ACC112 (cell line): ENCODE measurements around the gene CSNK1G2.

Experiments used
- H2AFZ ChIP-seq: fragments of 200-600 bp; sonication (generic); one replicate; pipeline ENCODE4 v1.6.0; 2017; ENCODE audit warnings: antibody characterized with exemption, low read length; ENCODE audit not compliant: unreplicated experiment
- H3K27ac ChIP-seq: fragments of 200-600 bp; sonication (generic); 2 replicates; pipeline ENCODE4 v1.5.1; 2014; ENCODE audit warnings: low read depth, mild to moderate bottlenecking, antibody characterized with exemption, low read length, moderate library complexity
- H3K27me3 ChIP-seq: fragments of 200-600 bp; sonication (generic); 2 replicates; pipeline ENCODE4 v1.6.1; 2014; ENCODE audit warnings: mild to moderate bottlenecking, antibody characterized with exemption, low read length, moderate library complexity, mixed read lengths; ENCODE audit not compliant: insufficient read depth
- H3K36me3 ChIP-seq: fragments of 200-600 bp; sonication (generic); 2 replicates; pipeline ENCODE4 v1.6.1; 2016; ENCODE audit warnings: mild to moderate bottlenecking, antibody characterized with exemption, low read length, moderate library complexity, mixed read lengths; ENCODE audit not compliant: insufficient read depth
- H3K4me1 ChIP-seq: fragments of 200-600 bp; sonication (generic); one replicate; pipeline ENCODE4 v1.6.1; 2016; ENCODE audit warnings: low read length, mixed read lengths; ENCODE audit not compliant: insufficient read depth, unreplicated experiment, control insufficient read depth
- H3K4me3 ChIP-seq: fragments of 200-600 bp; sonication (generic); 2 replicates; pipeline ENCODE4 v1.5.1; 2014; ENCODE audit warnings: mild to moderate bottlenecking, low read depth, low read length
- H3K79me2 ChIP-seq: fragments of 200-600 bp; sonication (generic); one replicate; pipeline ENCODE4 v1.6.0; 2016; ENCODE audit warnings: low read length; ENCODE audit not compliant: control insufficient read depth, unreplicated experiment, insufficient read depth

CSNK1G2 gene

GRCh38 chr19:1908364-1908678, 32.7 kb upstream of the CSNK1G2 start:
- Histone ChIP-seq H3K4me3 (no peak overlapping the region), H2AFZ (no peak overlapping the region), H3K27me3 (no peaks in the 10 kb centered on the region), H3K36me3 (0 out of 2 replicates have a peak, but pooled peaks cover 2% of the 10 kb centered on the region), H3K79me2 (peaks cover 47% of the 10 kb centered on the region), H3K27ac (no peak overlapping the region), H3K4me1 (peaks cover 6% of the 10 kb centered on the region)

GRCh38 chr19:1909761-1910080, 31.3 kb upstream of the CSNK1G2 start:
- H3K27ac ChIP-seq = no peak overlapping the region
- no peak overlapping the region for H2AFZ ChIP-seq
- no peaks in the 10 kb centered on the region for H3K27me3 ChIP-seq
- H3K4me1 ChIP-seq = peaks cover 6% of the 10 kb centered on the region
- peaks cover 53% of the 10 kb centered on the region for H3K79me2 ChIP-seq
- H3K36me3 ChIP-seq = 0 out of 2 replicates have a peak, but pooled peaks cover 4% of the 10 kb centered on the region
- no peak overlapping the region for H3K4me3 ChIP-seq

- Histone ChIP-seq H3K79me2 (peaks cover 53% of the 10 kb centered on the region), H3K4me1 (peaks cover 6% of the 10 kb centered on the region), H3K27me3 (no peaks in the 10 kb centered on the region), H3K27ac (no peak overlapping the region), H3K36me3 (0 out of 2 replicates have a peak, but pooled peaks cover 4% of the 10 kb centered on the region), H3K4me3 (no peak overlapping the region), H2AFZ (no peak overlapping the region)
These were observed 30.8 kb upstream of the CSNK1G2 start for GRCh38 chr19:1910177-1910576.

GRCh38 chr19:1911098-1911497, 29.9 kb upstream of the CSNK1G2 start:
- H3K27me3 ChIP-seq = no peaks in the 10 kb centered on the region
- H2AFZ ChIP-seq = no peak overlapping the region
- 0 out of 2 replicates have a peak, but pooled peaks cover 4% of the 10 kb centered on the region for H3K36me3 ChIP-seq
- no peak overlapping the region for H3K27ac ChIP-seq
- peaks cover 3% of the 10 kb centered on the region for H3K4me1 ChIP-seq
- peaks cover 48% of the 10 kb centered on the region for H3K79me2 ChIP-seq
- no peak overlapping the region for H3K4me3 ChIP-seq

- Histone ChIP-seq H3K4me1 (peaks cover 3% of the 10 kb centered on the region), H3K27me3 (no peaks in the 10 kb centered on the region), H3K27ac (no peak overlapping the region), H3K79me2 (peaks cover 48% of the 10 kb centered on the region), H2AFZ (no peak overlapping the region), H3K36me3 (0 out of 2 replicates have a peak, but pooled peaks cover 4% of the 10 kb centered on the region), H3K4me3 (no peak overlapping the region)
These were observed 29.0 kb upstream of the CSNK1G2 start for GRCh38 chr19:1911995-1912394.

GRCh38 chr19:1912760-1913505, 28.0 kb upstream of the CSNK1G2 start:
- Histone ChIP-seq H2AFZ (no peak overlapping the region), H3K79me2 (peaks cover 38% of the 10 kb centered on the region), H3K4me3 (no peak overlapping the region), H3K27ac (no peak overlapping the region), H3K36me3 (0 out of 2 replicates have a peak, but pooled peaks cover 4% of the 10 kb centered on the region), H3K27me3 (no peaks in the 10 kb centered on the region), H3K4me1 (peaks cover 3% of the 10 kb centered on the region)

GRCh38 chr19:1913781-1914577, 27.0 kb upstream of the CSNK1G2 start:
- H2AFZ ChIP-seq = no peak overlapping the region
- H3K27ac ChIP-seq = no peak overlapping the region
- no peak overlapping the region for H3K4me3 ChIP-seq
- 0 out of 2 replicates have a peak, but pooled peaks cover 4% of the 10 kb centered on the region for H3K36me3 ChIP-seq
- H3K27me3 ChIP-seq = no peaks in the 10 kb centered on the region
- peaks cover 33% of the 10 kb centered on the region for H3K79me2 ChIP-seq
- H3K4me1 ChIP-seq = peaks cover 3% of the 10 kb centered on the region

- 0 out of 2 replicates have a peak, but pooled peaks cover 4% of the 10 kb centered on the region for H3K36me3 ChIP-seq
- H3K4me3 ChIP-seq = no peak overlapping the region
- H3K4me1 ChIP-seq = peaks cover 3% of the 10 kb centered on the region
- peaks cover 25% of the 10 kb centered on the region for H3K79me2 ChIP-seq
- no peaks in the 10 kb centered on the region for H3K27me3 ChIP-seq
- no peak overlapping the region for H2AFZ ChIP-seq
- no peak overlapping the region for H3K27ac ChIP-seq
These were observed 26.1 kb upstream of the CSNK1G2 start for GRCh38 chr19:1914826-1915341.

- no peaks in the 10 kb centered on the region for H3K27me3 ChIP-seq
- no peak overlapping the region for H3K4me3 ChIP-seq
- no peak overlapping the region for H2AFZ ChIP-seq
- no peaks in the 10 kb centered on the region for H3K4me1 ChIP-seq
- H3K36me3 ChIP-seq = 0 out of 2 replicates have a peak, but pooled peaks cover 4% of the 10 kb centered on the region
- H3K79me2 ChIP-seq = peaks cover 15% of the 10 kb centered on the region
- H3K27ac ChIP-seq = no peak overlapping the region
These were observed 23.8 kb upstream of the CSNK1G2 start for GRCh38 chr19:1917146-1917545.

- no peak overlapping the region for H3K4me3 ChIP-seq
- H3K36me3 ChIP-seq = peaks cover 7% of the 10 kb centered on the region; the same call in 1 of the 2 replicates
- no peaks in the 10 kb centered on the region for H3K4me1 ChIP-seq
- H3K27ac ChIP-seq = no peak overlapping the region
- no peak overlapping the region for H2AFZ ChIP-seq
- peaks cover 10% of the 10 kb centered on the region for H3K79me2 ChIP-seq
- no peaks in the 10 kb centered on the region for H3K27me3 ChIP-seq
These were observed 23.0 kb upstream of the CSNK1G2 start for GRCh38 chr19:1917926-1918325.
